ENCODE results near the gene SAMD3.
"Not testable (repeated sequence)": the region's sequence is repeated elsewhere in the genome, so short reads cannot be mapped to it uniquely, and the experiment has no call there.

Gene SAMD3

GRCh38 chr6:130129762-130130246 lies 92.9 kb downstream of the SAMD3 start:
- no peak for DNase-seq

DNA sequence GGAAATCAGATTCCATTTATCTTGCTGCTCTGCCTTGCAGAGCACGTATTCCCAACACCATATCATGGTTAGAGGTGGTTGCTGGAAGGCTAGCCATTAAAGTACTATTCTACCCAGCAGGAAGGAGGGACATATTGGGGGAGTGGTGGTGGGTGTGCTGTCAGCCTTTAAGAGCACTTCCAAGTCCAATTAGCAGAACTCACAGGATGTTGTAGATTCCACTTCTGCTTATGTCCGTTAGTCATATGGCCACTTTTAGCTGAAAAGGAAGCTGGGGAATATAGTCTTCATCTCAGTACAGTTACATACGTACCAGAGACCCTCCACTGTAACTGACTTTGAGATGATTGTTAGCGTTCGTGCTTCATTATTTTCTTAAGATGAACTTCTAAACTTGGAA lies 94.4 kb downstream of the SAMD3 start:
- no peak for DNase-seq

DNA sequence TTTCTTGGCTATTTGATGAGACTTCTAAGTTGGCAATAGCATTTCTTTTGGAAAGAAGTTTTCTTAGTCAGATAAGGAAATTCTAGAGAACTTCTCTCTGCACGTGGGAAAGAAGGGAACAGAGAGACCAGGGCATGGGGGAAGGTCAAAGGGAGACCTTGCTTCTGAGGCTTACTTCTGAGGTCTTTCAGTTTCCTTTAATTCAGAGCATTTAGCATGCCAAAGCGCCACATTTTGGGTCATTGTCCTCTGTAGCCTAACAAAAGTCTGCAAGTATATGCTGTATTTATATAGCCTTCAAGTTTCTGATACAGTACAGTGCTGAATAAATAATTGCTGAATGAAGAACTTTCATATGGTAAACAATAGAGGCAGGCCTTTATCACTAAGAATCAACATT lies 95.6 kb downstream of the SAMD3 start:
- no peak for DNase-seq

GRCh38 chr6:130122243-130122642 lies 100.5 kb downstream of the SAMD3 start:
- no peak for DNase-seq

DNA sequence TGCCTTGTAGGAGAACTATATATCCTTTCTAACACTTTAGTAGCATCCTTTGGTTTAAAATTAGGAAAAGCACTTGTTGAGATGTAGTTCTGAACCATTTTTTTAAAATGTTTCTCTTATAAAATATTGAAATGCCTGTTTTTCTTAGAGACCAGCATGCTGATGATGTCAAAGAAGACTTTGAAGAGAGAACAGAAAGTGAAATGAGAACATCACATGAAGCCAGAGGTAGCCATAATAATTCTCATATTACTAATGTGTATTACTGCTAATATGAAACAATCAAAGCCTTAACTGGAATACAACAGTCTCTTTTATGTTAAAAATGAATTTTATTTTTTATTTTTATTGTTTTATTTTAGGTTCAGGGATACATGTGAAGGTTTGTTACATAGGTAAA lies 102.0 kb downstream of the SAMD3 start:
- DNase-seq = no peak

- no peak for DNase-seq
Observed at GRCh38 chr6:130119211-130119610, 103.5 kb downstream of the SAMD3 start.

DNA sequence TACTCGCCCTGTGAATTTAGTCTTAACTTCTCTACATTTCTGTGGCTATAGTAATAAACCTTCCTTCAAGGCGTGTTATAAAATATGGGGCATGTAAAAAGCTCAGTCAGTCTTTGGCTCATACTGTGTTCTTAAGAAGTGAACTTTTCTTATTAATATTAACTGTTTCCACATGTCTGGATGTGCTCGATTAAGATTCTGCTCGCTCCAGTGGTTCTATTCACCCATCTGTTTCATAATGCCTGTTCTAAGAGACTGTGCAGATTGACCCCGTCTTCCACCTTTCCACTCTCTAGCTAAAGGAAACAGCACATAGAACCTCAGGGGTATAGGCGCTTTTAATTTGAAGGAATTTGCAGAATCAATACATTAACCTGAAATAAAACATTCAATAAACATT lies 104.5 kb downstream of the SAMD3 start:
- no peak for DNase-seq

DNA sequence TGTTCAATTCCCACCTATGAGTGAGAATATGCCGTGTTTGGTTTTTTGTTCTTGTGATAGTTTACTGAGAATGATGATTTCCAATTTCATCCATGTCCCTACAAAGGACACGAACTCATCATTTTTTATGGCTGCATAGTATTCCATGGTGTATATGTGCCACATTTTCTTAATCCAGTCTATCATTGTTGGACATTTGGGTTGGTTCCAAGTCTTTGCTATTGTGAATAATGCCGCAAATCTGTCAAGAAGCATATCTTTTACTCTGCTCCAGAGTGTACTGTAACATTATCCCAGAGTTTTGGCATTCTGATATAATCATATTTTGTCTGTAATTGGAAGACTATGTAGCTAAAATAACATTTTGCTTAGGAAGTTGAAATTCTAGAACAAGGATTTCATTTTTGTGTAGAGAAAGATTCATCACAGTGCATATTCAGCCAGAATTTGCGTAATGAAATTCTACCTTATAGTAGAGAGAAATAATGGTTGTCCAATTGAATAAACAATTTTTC lies 105.5 kb downstream of the SAMD3 start:
- not testable (repeated sequence) for DNase-seq

DNA sequence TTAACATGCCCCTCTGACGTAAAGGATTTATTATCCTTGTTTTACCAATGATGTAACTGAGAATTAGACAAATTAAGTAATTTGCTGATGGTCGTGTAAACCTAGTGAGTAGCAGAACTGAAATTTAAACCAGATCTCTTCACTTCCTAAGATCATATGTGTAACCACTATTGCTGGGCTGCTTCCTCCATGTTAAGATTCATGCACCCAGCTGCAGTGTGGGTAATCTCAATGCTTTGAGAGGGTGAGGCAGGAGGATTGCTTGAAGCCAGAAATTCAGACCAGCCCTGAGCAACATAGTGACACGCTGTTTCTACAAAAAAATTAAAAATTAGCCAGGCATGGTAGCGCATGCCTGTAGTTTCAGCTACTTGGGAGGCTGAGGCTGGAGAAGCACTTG lies 106.5 kb downstream of the SAMD3 start:
- DNase-seq = no peak

- no peak for DNase-seq
Observed at GRCh38 chr6:130115036-130115435, 107.7 kb downstream of the SAMD3 start.

DNA sequence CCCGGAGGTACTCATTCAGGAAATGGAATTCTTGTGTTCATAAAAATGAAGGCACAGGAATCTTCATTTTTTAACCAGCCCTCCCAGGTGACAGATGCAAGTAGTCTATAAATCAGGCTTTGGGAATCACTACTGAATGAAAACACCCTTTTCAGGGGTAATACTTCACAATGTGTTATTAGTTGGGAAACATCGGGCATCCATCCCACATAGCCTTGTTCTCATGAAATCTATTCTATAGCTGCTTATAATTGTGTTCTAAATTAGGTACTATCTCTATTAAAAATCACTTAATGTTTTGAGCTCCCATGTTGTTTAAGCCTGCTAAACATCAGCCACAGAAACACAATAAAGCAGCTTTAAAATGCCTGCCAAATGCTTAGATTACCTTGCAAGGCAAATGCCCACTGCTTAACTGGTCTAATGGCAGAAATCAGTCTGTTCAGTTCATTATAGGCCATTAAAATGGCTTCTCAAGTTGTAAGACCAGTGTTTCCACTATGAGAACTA lies 109.5 kb downstream of the SAMD3 start:
- no peak for DNase-seq

GRCh38 chr6:130111031-130111430 lies 111.7 kb downstream of the SAMD3 start:
- DNase-seq = no peak

DNA sequence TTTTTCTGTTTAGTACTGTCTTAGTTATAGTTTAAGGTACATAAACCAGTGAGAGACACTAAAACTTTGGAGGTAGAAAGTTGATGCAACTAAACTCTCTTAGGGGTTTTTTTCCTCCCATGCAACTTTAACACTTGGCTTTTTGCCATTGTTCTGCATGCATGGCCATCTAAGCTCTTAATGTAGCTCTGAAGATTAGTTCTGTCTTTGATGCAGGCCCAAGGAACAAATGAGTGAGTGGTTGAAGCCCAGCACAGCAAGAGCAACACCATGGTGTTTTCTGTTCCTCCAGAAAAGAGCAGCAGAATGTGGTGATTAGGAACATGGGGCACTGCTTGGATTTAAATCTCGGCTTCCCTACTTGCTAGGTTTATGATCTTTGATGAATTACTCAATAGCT lies 115.0 kb downstream of the SAMD3 start:
- no peak for DNase-seq

GRCh38 chr6:130105996-130106704 lies 116.6 kb downstream of the SAMD3 start:
- no peak for DNase-seq

DNA sequence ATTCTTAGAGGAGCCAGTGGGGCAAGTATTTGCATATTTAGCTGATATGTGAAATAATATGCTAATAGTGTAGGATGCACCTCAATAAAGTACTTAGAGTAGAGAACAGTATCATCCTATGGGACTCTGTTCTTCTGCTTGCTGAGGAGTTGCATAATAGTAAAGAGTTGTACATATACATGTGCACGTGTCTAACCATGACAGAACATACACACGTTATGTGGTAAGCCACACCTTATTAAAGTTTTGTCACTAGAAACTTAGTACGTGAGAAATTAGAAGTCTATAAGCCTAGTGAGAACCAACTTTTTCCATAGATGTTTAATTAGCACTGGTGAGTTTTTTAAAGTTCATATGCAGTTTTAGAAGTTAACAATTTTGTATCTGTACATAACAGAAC lies 123.6 kb downstream of the SAMD3 start:
- no peak for DNase-seq

DNA sequence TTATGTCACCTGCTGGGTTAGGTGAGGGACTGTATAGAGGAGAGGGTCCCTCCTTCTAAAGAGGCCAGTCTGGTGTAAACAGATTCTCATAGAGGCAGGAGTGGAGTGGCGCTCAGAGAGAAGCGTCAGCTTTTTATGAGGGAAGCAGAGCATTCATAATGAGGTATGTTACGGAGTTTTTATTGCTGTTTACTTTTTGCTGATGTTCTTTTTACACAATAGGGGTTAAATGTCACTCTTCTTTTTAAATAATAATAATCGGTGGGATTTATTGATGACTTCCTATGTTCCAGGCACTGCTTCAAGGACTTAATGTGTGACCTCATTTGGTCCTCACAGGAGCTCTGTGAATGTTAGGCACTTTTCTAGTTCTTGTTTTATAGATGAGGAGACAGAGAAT lies 124.4 kb downstream of the SAMD3 start:
- DNase-seq = no peak

All from effector CD8-positive, alpha-beta T cell (primary cell).